K562 treated with DMSO at 1 percent for 12 hours (cell line): Measurements from ENCODE around the gene TXNRD2. TPM values are rescaled to one million over a fixed set of nuclear protein-coding genes. Genes with fewer than 3 reads are reported as not detected.

Source experiments
- total RNA-seq: library from RNA; unstranded; fragments of 300-600 nt; gene quantifications from 2 replicates; pipeline ENCODE4 v1.2.3, GENCODE V29; 2022; ENCODE audit not compliant: insufficient read depth

The TXNRD2 gene
- total RNA-seq: 104 and 132 TPM in 2 replicates

DNA sequence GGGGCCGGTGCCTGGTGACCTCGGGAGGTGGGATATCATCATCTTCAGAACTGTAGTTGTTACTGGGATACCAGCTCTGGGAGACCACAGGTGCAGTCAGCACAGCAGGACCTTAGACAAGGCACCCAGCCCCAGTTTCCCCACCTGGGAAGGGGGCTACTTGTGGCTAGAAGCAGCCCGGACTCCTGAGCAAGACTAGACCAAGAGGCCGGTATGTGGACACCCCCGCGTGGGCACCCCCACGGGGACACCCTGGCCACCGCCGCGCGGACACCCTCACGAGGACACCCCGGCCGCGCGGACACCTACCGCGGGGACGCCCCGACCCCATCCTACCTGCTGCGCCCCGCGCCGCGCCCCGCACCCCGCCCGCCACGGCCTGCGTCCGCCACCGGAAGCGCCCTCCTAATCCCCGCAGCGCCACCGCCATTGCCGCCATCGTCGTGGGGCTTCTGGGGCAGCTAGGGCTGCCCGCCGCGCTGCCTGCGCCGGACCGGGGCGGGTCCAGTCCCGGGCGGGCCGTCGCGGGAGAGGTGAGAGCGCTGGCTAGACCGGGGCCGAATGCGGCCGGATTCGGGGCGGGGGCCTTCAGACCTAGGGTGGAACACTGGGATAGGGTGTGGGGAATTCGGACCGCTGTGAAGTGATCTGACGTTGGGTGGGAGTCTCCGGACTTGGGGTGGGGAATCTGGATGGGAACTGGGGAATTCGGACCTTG is at the start of gene TXNRD2, which contains the start of gene COMT:
Gene TXNRD2 (minus strand): TSS at position 454 of the 718 bp plus-strand sequence. CDS start 15 bp downstream, at position 439.
Gene COMT (plus strand): TSS at position 408 of the 718 bp plus-strand sequence. CDS start 20,755 bp downstream, outside the sequence.

DNA sequence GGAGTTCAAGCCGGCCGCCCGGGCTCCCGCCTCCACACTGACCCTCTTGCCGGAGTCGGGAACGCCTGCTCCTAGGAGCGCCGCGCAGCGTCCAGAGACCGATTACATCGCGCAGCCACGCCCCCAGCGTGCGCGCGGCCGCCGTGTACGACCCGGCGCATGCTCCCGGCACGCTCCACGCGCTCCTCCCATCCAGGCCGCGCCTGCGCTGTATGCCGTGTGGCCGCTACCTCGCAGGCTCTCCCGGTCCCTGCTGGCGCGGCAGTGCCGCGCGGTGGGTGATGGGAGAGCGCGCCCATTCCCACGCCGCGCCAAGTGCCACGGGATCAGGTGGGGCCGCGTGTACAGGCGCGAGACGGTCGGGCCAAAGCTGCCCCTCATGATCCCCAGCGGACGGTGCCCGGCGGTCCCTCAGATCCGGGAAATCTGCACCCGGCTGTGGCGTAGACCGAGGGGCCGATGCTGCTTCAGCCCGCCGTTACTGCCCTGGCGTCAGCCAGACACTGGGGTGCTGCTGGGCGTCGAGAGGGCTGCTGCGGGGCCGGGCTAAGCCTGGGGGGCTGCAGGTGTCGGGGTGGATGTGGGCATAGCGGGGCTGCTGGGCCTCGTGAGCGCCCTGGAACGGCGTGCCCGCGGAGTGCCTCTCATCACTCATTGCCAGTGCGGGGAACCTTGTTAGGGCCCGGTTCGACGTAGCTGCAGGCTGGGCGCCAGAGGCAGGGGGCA is 86.7 kb downstream of the TXNRD2 start, which contains the start of the genes GNB1L and RTL10:
Gene GNB1L (minus strand): TSS at position 97 of the 726 bp plus-strand sequence. CDS start 33,519 bp downstream, outside the sequence.
Gene RTL10 (minus strand): TSS at position 97 of the 726 bp plus-strand sequence. CDS start 2,613 bp downstream, outside the sequence.

Other genes starting within 250 kb of the TXNRD2 start
- 32.7 and 62.7 TPM in 2 replicates for gene SEPTIN5, start 227.3 kb downstream of the TXNRD2 start, total RNA-seq
- gene GP1BB, start 218.3 kb downstream of the TXNRD2 start, total RNA-seq: 78.3 and 104 TPM in 2 replicates
- 16.4 and 16.7 TPM in 2 replicates for gene TBX1, start 181.0 kb downstream of the TXNRD2 start, total RNA-seq
- gene GNB1L, start 86.9 kb downstream of the TXNRD2 start, total RNA-seq: 61.9 and 79.0 TPM in 2 replicates
- 30.2 and 52.1 TPM in 2 replicates for gene RTL10, start 86.9 kb downstream of the TXNRD2 start, total RNA-seq
- 475 and 599 TPM in 2 replicates for gene COMT, start within 50 bp of the TXNRD2 start, total RNA-seq
- 36.8 and 51.2 TPM in 2 replicates for gene ARVCF, start 75.0 kb upstream of the TXNRD2 start, total RNA-seq
- gene TANGO2, start 79.3 kb upstream of the TXNRD2 start, total RNA-seq: 60.8 and 93.3 TPM in 2 replicates
- 27.4 and 74.7 TPM in 2 replicates for gene DGCR8, start 138.4 kb upstream of the TXNRD2 start, total RNA-seq
- gene RANBP1, start 174.3 kb upstream of the TXNRD2 start, total RNA-seq: 600 and 726 TPM in 2 replicates
- 99.2 and 116 TPM in 2 replicates for gene TRMT2A, start 175.4 kb upstream of the TXNRD2 start, total RNA-seq
- gene ZDHHC8, start 190.0 kb upstream of the TXNRD2 start, total RNA-seq: 21.3 and 42.4 TPM in 2 replicates
- not detected in 2 replicates for gene CCDC188, start 209.2 kb upstream of the TXNRD2 start, total RNA-seq